ENCODE measurements around the gene GIT1.

GIT1 gene

DNA sequence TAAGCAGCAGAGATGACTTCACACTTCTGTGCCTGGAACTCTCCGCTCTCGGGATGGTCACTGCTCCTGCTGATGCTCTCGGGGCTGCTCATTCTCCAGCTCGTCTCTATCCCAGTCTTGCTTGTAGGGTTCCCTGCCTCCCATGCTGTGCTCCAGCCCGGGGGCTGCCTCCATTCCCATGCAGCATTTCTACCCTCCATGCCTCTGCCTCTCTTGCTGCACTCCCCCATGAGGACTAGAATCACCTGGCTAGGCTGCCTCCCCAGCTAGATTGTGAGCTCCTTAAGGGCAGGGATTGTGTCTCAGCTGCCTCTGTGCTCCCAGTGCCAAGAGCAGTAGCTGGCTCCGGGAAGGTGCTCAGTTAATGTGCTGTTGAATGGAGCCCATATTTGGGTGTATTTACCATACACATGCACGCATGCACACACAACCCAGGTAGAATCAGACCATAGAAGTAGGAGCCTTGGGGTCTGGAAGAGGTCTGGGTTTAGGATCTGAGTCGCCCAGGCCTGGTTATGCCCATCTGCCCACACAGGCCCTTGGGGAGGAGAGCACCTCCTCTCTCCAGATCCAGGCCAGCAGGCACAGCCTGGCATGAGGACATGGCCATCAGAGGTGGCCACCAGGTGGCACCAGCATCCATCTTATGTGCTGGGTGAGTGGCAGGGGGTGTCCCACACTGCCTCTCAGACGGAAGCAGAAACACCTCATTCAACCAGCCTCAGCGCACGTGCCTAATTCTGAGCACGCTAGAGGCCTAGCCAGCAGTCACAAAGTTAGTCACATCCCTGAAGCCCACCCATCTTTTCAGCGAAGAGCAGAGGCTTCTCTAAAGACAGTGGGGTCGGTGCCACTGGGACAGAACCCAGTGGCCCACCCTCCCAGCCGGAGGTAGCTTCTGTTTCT is 9.3 kb downstream of the GIT1 start:
- no peak for TF ChIP-seq ZNF8 (CRISPR knock-in tag; IDR thresholded peaks at IDR 0.05)
- TF ChIP-seq, protein P1, sequence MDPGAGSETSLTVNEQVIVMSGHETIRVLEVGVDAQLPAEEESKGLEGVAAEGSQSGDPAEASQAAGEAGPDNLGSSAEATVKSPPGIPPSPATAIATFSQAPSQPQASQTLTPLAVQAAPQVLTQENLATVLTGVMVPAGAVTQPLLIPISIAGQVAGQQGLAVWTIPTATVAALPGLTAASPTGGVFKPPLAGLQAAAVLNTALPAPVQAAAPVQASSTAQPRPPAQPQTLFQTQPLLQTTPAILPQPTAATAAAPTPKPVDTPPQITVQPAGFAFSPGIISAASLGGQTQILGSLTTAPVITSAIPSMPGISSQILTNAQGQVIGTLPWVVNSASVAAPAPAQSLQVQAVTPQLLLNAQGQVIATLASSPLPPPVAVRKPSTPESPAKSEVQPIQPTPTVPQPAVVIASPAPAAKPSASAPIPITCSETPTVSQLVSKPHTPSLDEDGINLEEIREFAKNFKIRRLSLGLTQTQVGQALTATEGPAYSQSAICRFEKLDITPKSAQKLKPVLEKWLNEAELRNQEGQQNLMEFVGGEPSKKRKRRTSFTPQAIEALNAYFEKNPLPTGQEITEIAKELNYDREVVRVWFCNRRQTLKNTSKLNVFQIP (CRISPR knock-in tag; IDR thresholded peaks at IDR 0.05; ENCODE audit: borderline replicate concordance, low read depth), result no peak
- TF ChIP-seq PPARA (CRISPR knock-in tag; IDR thresholded peaks at IDR 0.05; ENCODE audit: borderline replicate concordance), result no peak
- TF ChIP-seq TOX (CRISPR knock-in tag; IDR thresholded peaks at IDR 0.05; ENCODE audit: borderline replicate concordance), result no peak
- peak; percentile 97 for ATAC-seq

DNA sequence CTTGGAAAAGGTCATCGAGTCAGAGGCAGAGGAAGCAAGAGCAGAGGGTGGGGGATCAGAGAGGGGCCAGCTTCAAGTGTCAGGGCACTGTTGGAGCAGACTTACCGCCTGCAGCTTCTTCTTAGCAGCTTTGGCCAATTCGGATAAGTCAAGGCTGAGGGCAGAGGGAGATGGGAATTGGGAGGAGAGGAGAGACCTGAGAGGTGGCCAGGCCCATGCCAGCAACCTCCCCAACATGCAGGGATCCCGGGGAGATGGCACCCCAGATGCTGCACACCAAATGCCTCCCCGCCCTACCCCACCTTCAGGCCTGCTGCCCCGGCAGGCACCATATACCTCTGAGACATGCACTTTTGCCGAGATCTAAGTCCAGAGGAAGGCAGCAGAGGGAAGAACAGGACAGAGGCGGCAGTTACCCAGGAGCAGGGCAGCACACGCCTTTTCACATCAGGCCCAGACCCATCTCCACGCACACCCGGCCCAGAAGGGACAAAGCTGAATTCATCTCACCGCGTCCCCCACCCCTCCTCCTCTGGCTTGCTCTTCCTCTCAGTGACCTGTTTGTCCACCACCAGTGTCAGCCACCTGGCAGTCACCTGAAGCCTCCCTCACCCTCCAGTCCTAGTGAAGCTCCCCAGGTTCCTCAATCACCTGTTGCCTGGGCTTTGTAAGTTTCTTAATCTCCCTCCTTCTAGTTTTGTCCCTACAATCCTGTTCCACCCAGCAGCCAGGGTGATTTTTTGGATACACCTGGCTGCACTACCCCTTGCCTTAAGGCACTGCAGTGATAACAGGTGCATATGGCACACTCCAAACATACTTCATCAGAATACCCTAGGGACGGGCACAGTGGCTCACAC is 10.6 kb downstream of the GIT1 start:
- TF ChIP-seq GLIS3 (CRISPR knock-in tag; IDR thresholded peaks at IDR 0.05) (no peak), ZFP3 (CRISPR knock-in tag; IDR thresholded peaks at IDR 0.05) (no peak), ESRRG (CRISPR knock-in tag; IDR thresholded peaks at IDR 0.05) (no peak), ARNTL (CRISPR knock-in tag; IDR thresholded peaks at IDR 0.05; ENCODE audit: borderline replicate concordance, low read depth) (no peak), BACH2 (CRISPR knock-in tag; IDR thresholded peaks at IDR 0.05; ENCODE audit: borderline replicate concordance) (no peak), ZNF8 (CRISPR knock-in tag; IDR thresholded peaks at IDR 0.05) (no peak), OSR1 (CRISPR knock-in tag; IDR thresholded peaks at IDR 0.05) (no peak)
- TF ChIP-seq, protein P1 (CRISPR knock-in tag; IDR thresholded peaks at IDR 0.05; ENCODE audit: borderline replicate concordance, low read depth), result no peak

DNA sequence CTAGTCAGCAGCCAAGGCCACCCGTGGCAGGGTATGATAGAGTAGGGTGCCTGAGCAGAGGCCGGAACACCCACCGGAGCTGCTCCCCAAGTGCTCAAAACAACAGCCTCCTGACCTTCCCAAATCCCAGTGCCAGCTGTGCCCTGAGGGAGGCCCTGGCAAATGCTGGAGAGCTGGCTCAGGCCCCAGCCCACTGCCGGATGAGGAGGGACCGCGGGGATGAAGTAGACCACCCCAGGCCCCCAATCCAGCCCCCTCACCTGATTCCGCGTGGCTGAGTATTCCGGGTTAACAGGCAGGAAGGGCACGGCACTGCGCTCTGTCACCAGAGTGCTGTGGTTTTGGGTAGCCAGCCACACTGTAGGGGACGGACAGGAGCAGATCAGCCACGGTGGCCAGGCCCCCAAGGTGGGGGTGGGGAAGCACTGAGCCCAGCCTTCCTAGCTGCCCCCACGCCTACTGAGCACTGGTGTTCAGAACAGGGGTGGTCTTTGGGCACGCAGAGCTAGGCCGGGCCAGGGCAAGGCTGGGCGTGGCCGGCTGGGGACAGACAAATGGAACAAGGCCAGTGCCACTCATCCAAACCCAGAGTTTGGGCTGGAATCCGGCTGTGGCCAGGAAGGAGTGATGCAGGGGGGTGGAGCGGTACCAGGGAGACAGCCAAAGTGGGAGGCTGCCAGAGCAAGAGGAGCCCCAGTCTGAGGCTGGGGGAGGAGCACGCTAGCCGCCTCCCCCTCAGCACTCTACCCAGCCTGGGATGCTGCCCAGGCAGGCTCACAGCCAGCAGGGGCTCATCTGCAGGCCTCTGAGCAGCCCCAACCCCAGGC is 11.8 kb downstream of the GIT1 start:
- TF ChIP-seq BACH2 (CRISPR knock-in tag; IDR thresholded peaks at IDR 0.05; ENCODE audit: borderline replicate concordance) (no peak), ZFP3 (CRISPR knock-in tag; IDR thresholded peaks at IDR 0.05) (no peak), TOX (CRISPR knock-in tag; IDR thresholded peaks at IDR 0.05; ENCODE audit: borderline replicate concordance) (no peak), ZFP30 (CRISPR knock-in tag; IDR thresholded peaks at IDR 0.05) (no peak), ZNF8 (CRISPR knock-in tag; IDR thresholded peaks at IDR 0.05) (no peak), CSDC2 (CRISPR knock-in tag; IDR thresholded peaks at IDR 0.05) (no peak), ESRRG (CRISPR knock-in tag; IDR thresholded peaks at IDR 0.05) (no peak), TCF4 (CRISPR knock-in tag; IDR thresholded peaks at IDR 0.05; ENCODE audit: borderline replicate concordance) (no peak), ISL1 (CRISPR knock-in tag; IDR thresholded peaks at IDR 0.05) (no peak), ARNTL (CRISPR knock-in tag; IDR thresholded peaks at IDR 0.05; ENCODE audit: borderline replicate concordance, low read depth) (no peak), GLIS3 (CRISPR knock-in tag; IDR thresholded peaks at IDR 0.05) (no peak), SNAI2 (CRISPR knock-in tag; IDR thresholded peaks at IDR 0.05) (no peak)
- TF ChIP-seq, protein P2, sequence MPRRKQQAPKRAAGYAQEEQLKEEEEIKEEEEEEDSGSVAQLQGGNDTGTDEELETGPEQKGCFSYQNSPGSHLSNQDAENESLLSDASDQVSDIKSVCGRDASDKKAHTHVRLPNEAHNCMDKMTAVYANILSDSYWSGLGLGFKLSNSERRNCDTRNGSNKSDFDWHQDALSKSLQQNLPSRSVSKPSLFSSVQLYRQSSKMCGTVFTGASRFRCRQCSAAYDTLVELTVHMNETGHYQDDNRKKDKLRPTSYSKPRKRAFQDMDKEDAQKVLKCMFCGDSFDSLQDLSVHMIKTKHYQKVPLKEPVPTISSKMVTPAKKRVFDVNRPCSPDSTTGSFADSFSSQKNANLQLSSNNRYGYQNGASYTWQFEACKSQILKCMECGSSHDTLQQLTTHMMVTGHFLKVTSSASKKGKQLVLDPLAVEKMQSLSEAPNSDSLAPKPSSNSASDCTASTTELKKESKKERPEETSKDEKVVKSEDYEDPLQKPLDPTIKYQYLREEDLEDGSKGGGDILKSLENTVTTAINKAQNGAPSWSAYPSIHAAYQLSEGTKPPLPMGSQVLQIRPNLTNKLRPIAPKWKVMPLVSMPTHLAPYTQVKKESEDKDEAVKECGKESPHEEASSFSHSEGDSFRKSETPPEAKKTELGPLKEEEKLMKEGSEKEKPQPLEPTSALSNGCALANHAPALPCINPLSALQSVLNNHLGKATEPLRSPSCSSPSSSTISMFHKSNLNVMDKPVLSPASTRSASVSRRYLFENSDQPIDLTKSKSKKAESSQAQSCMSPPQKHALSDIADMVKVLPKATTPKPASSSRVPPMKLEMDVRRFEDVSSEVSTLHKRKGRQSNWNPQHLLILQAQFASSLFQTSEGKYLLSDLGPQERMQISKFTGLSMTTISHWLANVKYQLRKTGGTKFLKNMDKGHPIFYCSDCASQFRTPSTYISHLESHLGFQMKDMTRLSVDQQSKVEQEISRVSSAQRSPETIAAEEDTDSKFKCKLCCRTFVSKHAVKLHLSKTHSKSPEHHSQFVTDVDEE (CRISPR knock-in tag; IDR thresholded peaks at IDR 0.05), result no peak
- TF ChIP-seq, protein P3, sequence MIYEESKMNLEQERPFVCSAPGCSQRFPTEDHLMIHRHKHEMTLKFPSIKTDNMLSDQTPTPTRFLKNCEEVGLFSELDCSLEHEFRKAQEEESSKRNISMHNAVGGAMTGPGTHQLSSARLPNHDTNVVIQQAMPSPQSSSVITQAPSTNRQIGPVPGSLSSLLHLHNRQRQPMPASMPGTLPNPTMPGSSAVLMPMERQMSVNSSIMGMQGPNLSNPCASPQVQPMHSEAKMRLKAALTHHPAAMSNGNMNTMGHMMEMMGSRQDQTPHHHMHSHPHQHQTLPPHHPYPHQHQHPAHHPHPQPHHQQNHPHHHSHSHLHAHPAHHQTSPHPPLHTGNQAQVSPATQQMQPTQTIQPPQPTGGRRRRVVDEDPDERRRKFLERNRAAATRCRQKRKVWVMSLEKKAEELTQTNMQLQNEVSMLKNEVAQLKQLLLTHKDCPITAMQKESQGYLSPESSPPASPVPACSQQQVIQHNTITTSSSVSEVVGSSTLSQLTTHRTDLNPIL (CRISPR knock-in tag; IDR thresholded peaks at IDR 0.05; ENCODE audit: low read depth), result no peak
- TF ChIP-seq, protein P1 (CRISPR knock-in tag; IDR thresholded peaks at IDR 0.05; ENCODE audit: borderline replicate concordance, low read depth), result no peak
- TF ChIP-seq, protein P4, sequence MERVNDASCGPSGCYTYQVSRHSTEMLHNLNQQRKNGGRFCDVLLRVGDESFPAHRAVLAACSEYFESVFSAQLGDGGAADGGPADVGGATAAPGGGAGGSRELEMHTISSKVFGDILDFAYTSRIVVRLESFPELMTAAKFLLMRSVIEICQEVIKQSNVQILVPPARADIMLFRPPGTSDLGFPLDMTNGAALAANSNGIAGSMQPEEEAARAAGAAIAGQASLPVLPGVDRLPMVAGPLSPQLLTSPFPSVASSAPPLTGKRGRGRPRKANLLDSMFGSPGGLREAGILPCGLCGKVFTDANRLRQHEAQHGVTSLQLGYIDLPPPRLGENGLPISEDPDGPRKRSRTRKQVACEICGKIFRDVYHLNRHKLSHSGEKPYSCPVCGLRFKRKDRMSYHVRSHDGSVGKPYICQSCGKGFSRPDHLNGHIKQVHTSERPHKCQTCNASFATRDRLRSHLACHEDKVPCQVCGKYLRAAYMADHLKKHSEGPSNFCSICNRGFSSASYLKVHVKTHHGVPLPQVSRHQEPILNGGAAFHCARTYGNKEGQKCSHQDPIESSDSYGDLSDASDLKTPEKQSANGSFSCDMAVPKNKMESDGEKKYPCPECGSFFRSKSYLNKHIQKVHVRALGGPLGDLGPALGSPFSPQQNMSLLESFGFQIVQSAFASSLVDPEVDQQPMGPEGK (CRISPR knock-in tag; IDR thresholded peaks at IDR 0.05; ENCODE audit: borderline replicate concordance), result no peak
- no peak for ATAC-seq

More for the DNA sequence above, 10.6 kb downstream of the GIT1 start:
- no peak for ATAC-seq
